Measurements from ENCODE around the gene GKAP1. TPM values are rescaled to one million over a fixed set of nuclear protein-coding genes. Genes with fewer than 3 reads are reported as not detected.
"Not testable (repeated sequence)": the region's sequence is repeated elsewhere in the genome, so short reads cannot be mapped to it uniquely, and the experiment has no call there.

GKAP1 gene
- total RNA-seq, 1 donor from 2014 or later, result 4.4 TPM

DNA sequence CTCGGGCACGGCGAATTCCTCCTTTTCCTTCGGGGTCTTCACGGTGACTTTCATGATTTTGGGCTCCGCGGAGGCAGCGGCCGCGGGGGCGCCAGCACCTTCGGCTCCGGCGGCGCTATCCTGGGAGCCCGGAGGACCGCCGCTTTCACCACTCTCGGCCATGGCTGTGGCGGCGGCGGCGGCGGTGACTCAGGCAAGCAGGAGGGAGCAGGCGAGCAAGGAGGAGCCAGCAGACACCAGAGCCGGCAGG, 110.1 kb downstream of the GKAP1 start:
- intact Hi-C loops (cut with DNase I), result no loop called here
- no peaks in the 10 kb centered on the region for H3K9me3 ChIP-seq
- H3K4me1 ChIP-seq, result peaks cover 33% of the 10 kb centered on the region
- DNase-seq (ENCODE audit: extremely low spot score in 2 of 2), result no peak
- no peaks in the 10 kb centered on the region for H3K36me3 ChIP-seq
- no peaks in the 10 kb centered on the region for H3K27me3 ChIP-seq
- peak overlapping the region; percentile 86 to 97 for H3K4me3 ChIP-seq
- H3K27ac ChIP-seq, result peak overlapping the region; percentile 98
- TF ChIP-seq POLR2AphosphoS5 (IDR thresholded peaks at IDR 0.05; ENCODE audit: insufficient read depth in 1 of 2, low read depth in 1 of 2), result no peak
- no peak for TF ChIP-seq POLR2A (IDR thresholded peaks at IDR 0.05)
- TF ChIP-seq, protein P1, sequence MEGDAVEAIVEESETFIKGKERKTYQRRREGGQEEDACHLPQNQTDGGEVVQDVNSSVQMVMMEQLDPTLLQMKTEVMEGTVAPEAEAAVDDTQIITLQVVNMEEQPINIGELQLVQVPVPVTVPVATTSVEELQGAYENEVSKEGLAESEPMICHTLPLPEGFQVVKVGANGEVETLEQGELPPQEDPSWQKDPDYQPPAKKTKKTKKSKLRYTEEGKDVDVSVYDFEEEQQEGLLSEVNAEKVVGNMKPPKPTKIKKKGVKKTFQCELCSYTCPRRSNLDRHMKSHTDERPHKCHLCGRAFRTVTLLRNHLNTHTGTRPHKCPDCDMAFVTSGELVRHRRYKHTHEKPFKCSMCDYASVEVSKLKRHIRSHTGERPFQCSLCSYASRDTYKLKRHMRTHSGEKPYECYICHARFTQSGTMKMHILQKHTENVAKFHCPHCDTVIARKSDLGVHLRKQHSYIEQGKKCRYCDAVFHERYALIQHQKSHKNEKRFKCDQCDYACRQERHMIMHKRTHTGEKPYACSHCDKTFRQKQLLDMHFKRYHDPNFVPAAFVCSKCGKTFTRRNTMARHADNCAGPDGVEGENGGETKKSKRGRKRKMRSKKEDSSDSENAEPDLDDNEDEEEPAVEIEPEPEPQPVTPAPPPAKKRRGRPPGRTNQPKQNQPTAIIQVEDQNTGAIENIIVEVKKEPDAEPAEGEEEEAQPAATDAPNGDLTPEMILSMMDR (IDR thresholded peaks at IDR 0.05), result no peak

DNA sequence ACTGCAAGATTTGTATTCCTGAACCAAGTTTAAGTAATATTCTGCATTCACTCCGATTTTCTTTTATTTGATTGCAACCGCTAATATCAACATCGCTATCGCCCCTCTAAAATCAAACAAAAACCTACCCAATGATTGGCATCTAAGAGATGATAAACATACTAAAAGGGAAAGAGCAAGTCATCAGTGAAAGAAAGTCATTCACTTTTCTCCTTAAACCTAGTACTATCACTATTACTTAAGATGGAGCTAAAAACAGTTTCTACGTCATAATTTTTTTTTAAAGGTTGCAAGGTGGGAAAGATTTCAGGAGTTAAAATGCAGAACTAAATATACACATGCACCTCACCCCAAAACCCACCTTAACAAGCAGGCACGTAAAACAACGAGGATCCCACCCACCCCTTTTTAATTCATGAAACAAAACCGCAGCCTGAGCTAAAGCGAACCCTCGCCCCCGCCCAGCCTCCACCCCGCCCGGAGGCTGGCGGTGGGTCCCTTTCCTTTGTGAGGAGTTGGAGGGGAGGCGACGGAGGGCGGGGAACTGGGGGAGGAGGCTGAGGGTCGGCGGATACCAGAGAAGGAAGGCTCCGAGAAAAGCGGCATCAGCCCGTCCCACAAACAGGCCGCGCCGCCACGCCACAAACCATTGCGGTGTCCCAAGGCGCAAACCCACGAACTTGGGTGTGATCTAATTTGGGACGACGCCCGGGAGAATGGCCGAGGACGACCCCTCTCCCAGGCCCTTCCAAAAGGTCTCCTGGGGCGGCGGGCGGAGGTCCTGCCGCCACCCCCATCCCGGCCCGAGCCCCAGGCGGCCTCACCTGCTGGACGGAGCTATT, 110.7 kb downstream of the GKAP1 start:
- Histone ChIP-seq H3K27me3 (no peaks in the 10 kb centered on the region), H3K4me1 (peaks cover 36% of the 10 kb centered on the region), H3K4me3 (peak overlapping the region; percentile 86 to 97), H3K36me3 (no peaks in the 10 kb centered on the region), H3K27ac (peak overlapping the region; percentile 98), H3K9me3 (no peaks in the 10 kb centered on the region)
- intact Hi-C loops (cut with DNase I), result no loop called here
- TF ChIP-seq POLR2AphosphoS5 (IDR thresholded peaks at IDR 0.05; ENCODE audit: insufficient read depth in 1 of 2, low read depth in 1 of 2) (no peak), POLR2A (IDR thresholded peaks at IDR 0.05) (no peak)
- TF ChIP-seq, protein P1 (IDR thresholded peaks at IDR 0.05), result no peak
- DNase-seq (ENCODE audit: extremely low spot score in 2 of 2), result no peak

DNA sequence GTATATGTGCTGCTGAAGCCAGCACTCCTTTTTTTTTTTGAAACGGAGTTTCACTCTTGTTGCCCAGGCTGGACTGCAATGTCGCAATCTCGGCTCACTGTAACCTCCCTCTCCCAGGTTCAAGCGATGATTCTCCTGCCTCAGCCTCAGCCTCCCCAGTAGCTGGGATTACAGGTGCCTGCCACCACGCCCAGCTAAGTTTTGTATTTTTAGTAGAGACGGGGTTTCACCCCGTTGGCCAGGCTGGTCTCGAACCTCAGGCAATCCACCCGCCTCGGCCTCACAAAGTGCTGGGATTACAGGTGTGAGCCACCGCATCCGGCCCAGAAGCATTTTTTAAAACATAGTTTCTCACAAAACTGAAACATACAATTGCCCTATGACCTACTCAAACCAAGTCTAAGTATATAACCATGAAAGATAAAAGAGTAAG, 112.3 kb downstream of the GKAP1 start:
- H3K36me3 ChIP-seq; H3K27ac ChIP-seq; DNase-seq (ENCODE audit: extremely low spot score in 2 of 2); H3K27me3 ChIP-seq; H3K4me3 ChIP-seq; H3K9me3 ChIP-seq; intact Hi-C loops (cut with DNase I): not testable (repeated sequence)
- H3K4me1 ChIP-seq, result peaks cover 53% of the 10 kb centered on the region

DNA sequence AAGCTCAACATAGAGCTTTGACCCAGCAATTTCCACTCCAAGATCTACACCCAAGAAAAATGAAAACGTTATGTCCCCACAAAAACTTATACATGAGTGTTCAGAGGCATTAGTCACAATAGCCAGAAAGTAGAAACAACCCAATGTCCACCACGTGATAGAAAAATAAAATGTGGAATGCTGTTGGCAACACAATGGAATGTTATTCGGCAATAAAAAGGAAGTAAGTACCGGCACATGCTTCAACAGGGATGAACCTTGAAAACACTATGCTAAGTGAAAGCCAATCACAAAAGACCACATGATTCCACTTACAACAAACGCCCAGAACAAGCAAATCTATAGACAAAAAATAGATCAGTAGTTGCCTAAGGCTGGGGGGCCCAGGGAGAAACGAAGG, 115.8 kb downstream of the GKAP1 start:
- peak in 1 of 2 donors; percentile 36 for TF ChIP-seq POLR2AphosphoS5 (IDR thresholded peaks at IDR 0.05; ENCODE audit: insufficient read depth in 1 of 2, low read depth in 1 of 2)
- TF ChIP-seq, protein P1 (IDR thresholded peaks at IDR 0.05), result no peak
- Histone ChIP-seq H3K4me3 (peak overlapping the region in 1 of 2 donors; percentile 3), H3K36me3 (no peaks in the 10 kb centered on the region), H3K27ac (peak overlapping the region; percentile 31), H3K9me3 (no peaks in the 10 kb centered on the region), H3K4me1 (peaks cover 60% of the 10 kb centered on the region), H3K27me3 (no peaks in the 10 kb centered on the region)
- intact Hi-C loops (cut with DNase I), result no loop called here
- no peak for DNase-seq (ENCODE audit: extremely low spot score in 2 of 2)

DNA sequence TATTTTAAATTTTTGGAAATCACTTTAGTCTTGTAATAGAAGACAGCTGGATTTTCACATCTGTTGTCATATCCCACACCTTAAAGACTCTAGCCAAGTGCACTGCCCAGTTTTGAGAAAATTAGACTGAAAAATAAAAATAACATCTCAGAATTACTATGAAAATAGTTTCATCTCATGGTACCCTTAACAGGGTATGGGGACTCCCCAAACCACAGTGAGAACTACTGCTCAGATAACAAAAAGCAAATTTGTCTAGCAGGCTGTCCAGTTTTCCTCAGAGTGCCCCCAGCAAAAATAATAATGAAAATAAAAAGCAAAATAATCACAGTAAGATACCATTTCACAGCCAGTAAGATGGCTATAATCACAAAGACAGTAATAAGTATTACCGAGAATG, 116.3 kb downstream of the GKAP1 start:
- TF ChIP-seq POLR2A (IDR thresholded peaks at IDR 0.05) (no peak), POLR2AphosphoS5 (IDR thresholded peaks at IDR 0.05; ENCODE audit: insufficient read depth in 1 of 2, low read depth in 1 of 2) (no peak)
- TF ChIP-seq, protein P1 (IDR thresholded peaks at IDR 0.05), result no peak
- DNase-seq (ENCODE audit: extremely low spot score in 2 of 2), result no peak
- Histone ChIP-seq H3K9me3 (no peaks in the 10 kb centered on the region), H3K27ac (peak overlapping the region; percentile 31), H3K27me3 (no peaks in the 10 kb centered on the region), H3K4me3 (no peak overlapping the region), H3K36me3 (no peaks in the 10 kb centered on the region), H3K4me1 (peaks cover 61% of the 10 kb centered on the region)
- intact Hi-C loops (cut with DNase I), result no loop called here
